Daoy (cell line): Measurements from ENCODE around the gene CCSER2. TPM values are rescaled to one million over a fixed set of nuclear protein-coding genes. Genes with fewer than 3 reads are reported as not detected.
"Not testable (repeated sequence)": the region's sequence is repeated elsewhere in the genome, so short reads cannot be mapped to it uniquely, and the experiment has no call there.

Experiments
- DNase-seq: peaks from one replicate; pipeline ENCODE4 v3.0.0-alpha.2; 2015; ENCODE audit warnings: low read depth
- total RNA-seq: library from RNA; depleted of rRNA; stranded (reverse); fragments of >200 nt; shearing (Covaris generic); gene quantifications from 2 replicates; pipeline ENCODE4 v1.2.3, GENCODE V29; 2014

The CCSER2 gene
- total RNA-seq, 1 experiment from 2014 or later, result 11.5 TPM

DNA sequence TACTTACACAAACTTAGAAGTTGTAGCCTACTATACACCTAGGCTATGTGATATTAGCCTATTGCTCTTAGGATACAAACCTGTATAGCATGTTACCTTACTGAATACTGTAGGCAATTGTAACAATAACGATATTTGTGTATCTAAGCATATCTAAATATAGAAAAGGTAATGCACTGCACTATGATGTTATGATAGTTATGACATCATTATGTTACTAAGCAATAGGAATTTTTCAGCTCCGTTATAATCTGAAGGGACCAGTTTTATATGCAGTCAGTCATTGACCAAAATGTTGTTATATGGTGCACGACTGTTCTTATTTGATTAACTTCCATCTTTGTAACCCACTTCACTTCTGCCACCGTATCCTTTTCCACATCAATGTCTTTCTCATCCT is 62.0 kb downstream of the CCSER2 start:
- DNase-seq, result no peak

GRCh38 chr10:84391326-84391725 is 62.9 kb downstream of the CCSER2 start:
- DNase-seq, result no peak

DNA sequence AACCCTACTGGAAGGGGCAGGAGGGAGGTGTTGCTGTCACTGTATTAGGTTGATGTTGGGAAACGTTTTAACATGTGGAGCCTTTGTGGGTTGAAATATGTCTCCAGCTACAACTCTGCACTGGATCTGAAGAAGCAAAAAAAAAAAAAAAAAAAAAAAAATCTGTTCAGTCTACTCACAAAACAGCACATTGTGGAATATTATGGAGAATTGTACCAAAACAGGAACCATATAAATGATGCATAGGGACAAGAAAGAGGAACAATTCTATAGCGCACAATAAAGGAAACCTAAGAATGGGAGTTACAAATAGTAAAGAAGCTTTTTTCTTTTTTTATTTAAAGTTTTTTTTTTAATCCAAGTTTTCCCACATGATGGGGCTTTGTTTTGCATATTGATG is 63.8 kb downstream of the CCSER2 start:
- no peak for DNase-seq

DNA sequence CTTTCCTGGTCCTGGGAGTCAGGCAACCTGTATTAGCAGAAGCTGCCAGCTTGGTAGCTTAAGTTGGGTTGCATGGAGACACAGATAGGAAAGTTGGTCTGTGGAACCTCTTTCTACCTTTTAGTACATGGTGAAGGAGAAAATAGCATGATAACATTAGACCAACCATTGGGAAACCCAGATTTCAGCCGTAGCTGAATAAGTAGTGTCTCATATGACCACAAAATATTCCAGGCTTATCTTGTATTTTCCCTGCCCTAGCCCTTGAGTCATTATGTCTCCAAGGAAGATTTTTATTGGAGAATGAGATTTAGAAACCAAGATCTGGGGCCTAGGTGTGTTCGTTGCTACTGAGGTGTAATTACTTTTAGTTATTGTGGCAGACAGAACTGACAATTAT is 67.2 kb downstream of the CCSER2 start:
- DNase-seq, result no peak

- DNase-seq, result no peak
These were observed 69.4 kb downstream of the CCSER2 start for GRCh38 chr10:84397735-84398144.

DNA sequence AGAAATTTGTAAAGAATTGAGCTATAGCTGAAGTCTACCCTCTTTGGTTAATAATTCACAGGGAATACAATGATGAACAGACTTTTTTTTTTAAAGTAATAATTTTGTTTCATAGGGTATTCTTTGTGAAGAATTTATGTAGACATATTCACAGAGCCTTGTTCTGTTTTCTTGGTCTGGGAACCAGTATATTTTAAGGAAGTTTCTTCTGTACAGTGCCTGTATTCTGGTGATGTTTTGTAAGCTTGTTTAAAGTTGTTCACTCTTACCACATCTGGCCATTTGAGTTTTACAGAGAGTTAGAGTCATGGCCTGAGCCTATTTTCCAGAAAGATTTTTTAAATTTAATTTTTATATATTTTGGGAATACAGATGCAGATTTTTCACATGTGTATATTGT is 70.3 kb downstream of the CCSER2 start:
- no peak for DNase-seq

- DNase-seq, result no peak
These were observed 73.6 kb downstream of the CCSER2 start for GRCh38 chr10:84401854-84402611.

GRCh38 chr10:84404783-84405182 is 76.4 kb downstream of the CCSER2 start:
- no peak for DNase-seq

GRCh38 chr10:84405662-84406061 is 77.3 kb downstream of the CCSER2 start:
- no peak for DNase-seq

DNA sequence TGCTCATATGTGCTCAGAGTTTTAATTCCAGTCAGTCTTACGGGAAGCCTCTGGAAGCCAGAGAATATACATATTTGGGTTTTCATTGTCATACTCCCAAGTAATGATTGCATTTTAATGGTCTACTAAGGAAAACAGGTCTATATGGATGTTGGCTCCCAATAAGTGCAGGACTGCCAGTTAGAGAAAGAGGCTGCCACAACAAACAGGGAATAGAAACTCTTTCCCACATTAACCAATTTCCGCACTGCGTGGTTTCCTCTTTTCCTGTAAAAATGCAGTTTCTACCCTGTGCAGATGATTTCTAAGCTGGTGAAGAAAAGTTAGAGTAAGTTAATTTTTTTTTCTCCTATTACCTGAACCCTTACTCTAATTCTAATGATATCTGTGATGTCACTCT is 78.2 kb downstream of the CCSER2 start:
- DNase-seq, result no peak

- DNase-seq, result no peak
These were observed 79.1 kb downstream of the CCSER2 start for GRCh38 chr10:84407388-84408049.

GRCh38 chr10:84412482-84412881 is 84.1 kb downstream of the CCSER2 start:
- DNase-seq, result no peak

DNA sequence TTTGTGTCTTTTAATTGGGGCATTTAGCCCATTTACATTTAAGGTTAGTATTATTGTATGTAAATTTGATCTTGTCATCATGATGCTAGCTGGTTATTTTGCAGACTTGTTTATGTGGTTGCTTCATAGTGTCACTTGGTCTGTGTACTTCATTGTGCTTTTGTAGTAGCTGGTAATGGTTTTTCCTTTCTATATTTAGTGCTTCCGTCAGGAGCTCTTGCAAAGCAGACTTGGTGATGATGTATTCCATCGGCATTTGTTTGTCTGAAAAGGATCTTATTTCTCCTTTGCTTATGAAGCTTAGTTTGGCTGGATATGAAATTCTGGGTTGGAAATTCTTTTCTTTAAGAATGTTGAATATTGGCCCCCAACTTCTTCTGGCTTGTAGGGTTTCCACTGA is 85.7 kb downstream of the CCSER2 start:
- DNase-seq, result not testable (repeated sequence)

DNA sequence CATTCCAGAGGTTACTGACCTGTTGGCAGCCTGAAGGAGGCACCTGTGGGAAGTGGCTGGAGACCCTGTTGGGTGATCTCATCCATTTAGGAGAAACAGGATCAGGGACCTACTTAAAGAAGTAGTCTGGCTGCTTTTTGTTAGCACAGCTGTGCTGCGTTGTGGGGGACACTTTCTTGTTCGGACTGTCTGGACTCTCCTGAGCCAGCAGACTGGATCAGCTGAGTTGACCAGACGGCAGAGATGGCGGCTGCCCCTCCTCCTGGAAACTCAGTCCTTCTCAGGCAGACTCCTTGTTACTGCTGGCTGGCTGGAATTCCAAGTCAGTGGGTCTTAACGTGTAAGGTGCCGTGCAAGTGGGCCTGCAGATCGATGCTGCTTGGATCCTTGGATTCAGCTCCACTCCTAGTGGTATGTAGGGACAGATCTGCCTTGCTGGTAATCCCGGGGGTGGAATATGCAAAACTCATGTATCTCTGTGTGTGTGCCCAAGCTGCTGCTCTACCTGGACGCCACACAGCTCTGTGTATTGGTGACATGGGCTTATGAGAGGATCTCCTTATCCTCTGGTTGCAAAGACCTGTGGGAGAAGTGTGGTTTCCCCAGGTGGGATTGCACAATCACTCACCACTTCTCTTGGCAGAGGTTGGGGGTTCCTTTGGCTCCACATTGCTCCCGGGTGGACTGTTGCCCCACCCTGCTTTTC is 87.3 kb downstream of the CCSER2 start:
- DNase-seq, result no peak

GRCh38 chr10:84416245-84416555 is 87.8 kb downstream of the CCSER2 start:
- DNase-seq, result no peak

GRCh38 chr10:84423719-84424118 is 95.3 kb downstream of the CCSER2 start:
- DNase-seq, result no peak

- peak; percentile 81 for DNase-seq
These were observed 96.4 kb downstream of the CCSER2 start for GRCh38 chr10:84424731-84425167.

DNA sequence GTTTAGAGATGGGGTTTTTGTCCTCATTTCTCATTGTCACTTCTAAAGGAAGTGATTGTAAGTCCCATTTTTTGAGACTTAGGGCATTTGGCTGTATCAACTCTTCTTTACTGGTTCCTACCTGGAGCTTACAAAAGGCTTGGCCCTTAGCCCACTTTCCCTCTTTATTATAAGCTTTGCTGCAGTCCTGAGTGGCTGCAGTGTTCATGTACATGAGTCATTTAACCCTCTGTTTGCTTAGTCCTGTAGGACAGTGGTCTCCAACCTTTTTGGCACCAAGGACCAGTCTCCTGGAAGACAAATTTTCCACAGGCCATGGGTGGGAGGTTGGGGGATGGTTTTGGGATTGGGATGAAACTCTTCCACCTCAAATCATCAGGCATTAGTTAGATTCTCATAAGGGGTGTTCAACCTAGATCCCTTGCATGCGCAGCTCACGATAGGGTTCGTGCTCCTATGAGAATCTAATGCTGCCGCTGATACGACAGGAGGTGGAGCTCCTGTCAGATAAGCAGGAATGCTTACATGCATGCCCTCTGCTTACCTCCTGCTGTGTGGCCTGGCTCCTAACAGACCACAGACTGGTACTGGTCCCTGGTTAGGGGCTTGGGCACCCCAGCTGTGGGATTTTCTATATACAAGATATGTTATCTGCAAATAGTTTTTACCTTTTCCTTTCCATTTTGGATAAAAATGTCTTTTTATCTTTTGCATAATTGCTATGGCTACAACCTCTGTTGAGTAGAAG is 99.7 kb downstream of the CCSER2 start:
- no peak for DNase-seq

DNA sequence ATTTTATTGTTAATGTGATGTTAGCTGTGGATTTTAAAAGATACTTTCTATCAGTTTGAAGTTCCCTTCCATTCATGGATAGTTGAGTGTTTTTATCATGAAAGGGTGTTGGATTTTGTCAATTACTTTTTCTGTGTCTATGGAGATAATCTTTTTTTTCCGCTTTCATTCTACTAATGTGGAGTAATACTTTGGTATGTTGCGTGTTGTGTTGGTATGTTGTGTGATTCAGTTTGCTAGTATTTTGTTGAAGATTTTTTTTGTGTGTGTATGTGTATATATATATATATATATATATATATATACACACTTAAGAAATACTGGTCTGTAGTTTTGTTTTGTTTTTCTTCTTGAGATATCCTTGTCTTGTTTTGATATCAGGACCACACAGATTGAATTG is 100.3 kb downstream of the CCSER2 start:
- DNase-seq, result no peak

- DNase-seq, result peak; percentile 43
These were observed 101.6 kb downstream of the CCSER2 start for GRCh38 chr10:84429926-84430520.

DNA sequence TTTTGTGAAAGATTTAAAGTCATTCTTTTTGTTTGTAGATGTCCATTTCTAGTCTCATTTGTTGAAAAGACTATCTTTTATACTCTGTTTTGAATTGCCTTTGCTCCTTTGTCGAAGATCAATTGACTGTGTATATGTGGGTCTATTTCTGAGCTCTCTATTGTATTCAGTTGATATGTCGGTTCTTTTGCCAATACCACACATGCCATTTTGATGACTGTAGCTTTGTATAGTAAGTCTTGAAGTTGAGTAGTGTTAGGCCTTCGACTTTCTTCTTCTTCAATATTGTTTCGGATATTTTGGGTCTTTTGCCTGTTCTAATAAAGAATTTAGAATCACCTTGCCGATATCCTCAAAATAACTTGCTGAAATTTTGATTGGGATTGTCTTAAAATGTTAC is 104.5 kb downstream of the CCSER2 start:
- DNase-seq, result no peak

DNA sequence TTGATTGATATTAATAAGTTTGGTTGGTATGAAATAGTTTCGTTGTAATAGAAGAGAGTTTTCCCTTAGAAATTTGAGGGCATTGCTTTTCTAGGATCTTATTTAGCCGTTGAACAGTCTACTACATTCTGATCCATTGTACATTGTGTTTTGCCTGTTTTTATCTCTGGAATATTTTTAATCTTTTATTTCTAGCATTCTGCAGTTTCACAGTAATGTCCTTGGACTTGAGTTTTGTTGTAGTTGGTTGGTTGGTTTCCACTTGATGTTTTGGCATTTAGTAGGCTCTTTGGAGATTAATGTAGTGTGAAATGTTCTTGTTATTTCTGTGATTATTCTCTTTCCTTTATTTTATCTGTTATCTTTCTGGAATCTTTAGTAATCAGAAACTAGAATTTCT is 112.4 kb downstream of the CCSER2 start:
- DNase-seq, result no peak
